Peyer's patch (tissue), 4 donors: ENCODE data around the gene DNM3. TPM values are rescaled to one million over a fixed set of nuclear protein-coding genes. Genes with fewer than 3 reads are reported as not detected.

ENCODE experiments used
- DNase-seq, 3 donors: peaks; one replicate each; pipeline ENCODE4 v3.0.0-alpha.2; 2017 to 2019
- H3K27ac ChIP-seq, 4 donors: fragments of 200-600 bp; sonication (generic); one replicate each; pipeline ENCODE4 v1.5.1; 2016 to 2019
- H3K27me3 ChIP-seq, 2 donors: fragments of 200-600 bp; sonication (generic); one replicate each; pipeline ENCODE4 v1.5.1; 2019
- H3K36me3 ChIP-seq, 3 donors: fragments of 200-600 bp; sonication (generic); one replicate each; pipeline ENCODE4 v1.5.1; 2016 to 2019
- H3K4me1 ChIP-seq, 4 donors: fragments of 200-600 bp; sonication (generic); one replicate each; pipeline ENCODE4 v1.5.1; 2016 to 2019
- H3K4me3 ChIP-seq, 4 donors: fragments of 200-600 bp; sonication (generic); 1 replicate in 3 of 4; 2 replicates in 1 of 4; pipeline ENCODE4 v1.5.1; 2016 to 2019; ENCODE audit warnings: mild to moderate bottlenecking in 1 of 4
- H3K9me3 ChIP-seq, 4 donors: fragments of 200-600 bp; sonication (generic); one replicate each; pipeline ENCODE4 v1.5.1; 2016 to 2019; ENCODE audit warnings: mild to moderate bottlenecking in 1 of 4
- POLR2A ChIP-seq, 2 donors: fragments of 450-650 bp; IDR thresholded peaks; one replicate each; pipeline ENCODE4 v1.5.1; 2017; ENCODE audit warnings: antibody characterized with exemption in 2 of 2, mild to moderate bottlenecking in 2 of 2, moderate library complexity in 2 of 2
- total RNA-seq, 4 donors: library from RNA; depleted of rRNA; stranded (reverse); fragments of >200 nt; gene quantifications; one replicate each; pipeline ENCODE4 v1.1.0, GENCODE V29; 2016
- TF ChIP-seq, protein P1 (sequence below), 6 experiments: fragments of 450-650 bp in 4 of 6; fragments of 200-600 bp in 2 of 6; sonication (generic) in 1 of 6; IDR thresholded peaks; one replicate each; pipeline ENCODE4 v1.5.1; 2017 to 2019; ENCODE audit warnings: antibody characterized with exemption in 6 of 6, mild to moderate bottlenecking in 3 of 6, moderate library complexity in 1 of 6

Gene DNM3
- total RNA-seq, 4 donors from 2014 or later: 1.4 to 11.6 (median 2.0) TPM

- no peaks in the 10 kb centered on the region for H3K36me3 ChIP-seq
- no peak overlapping the region for H3K4me3 ChIP-seq
- TF ChIP-seq, protein P1, sequence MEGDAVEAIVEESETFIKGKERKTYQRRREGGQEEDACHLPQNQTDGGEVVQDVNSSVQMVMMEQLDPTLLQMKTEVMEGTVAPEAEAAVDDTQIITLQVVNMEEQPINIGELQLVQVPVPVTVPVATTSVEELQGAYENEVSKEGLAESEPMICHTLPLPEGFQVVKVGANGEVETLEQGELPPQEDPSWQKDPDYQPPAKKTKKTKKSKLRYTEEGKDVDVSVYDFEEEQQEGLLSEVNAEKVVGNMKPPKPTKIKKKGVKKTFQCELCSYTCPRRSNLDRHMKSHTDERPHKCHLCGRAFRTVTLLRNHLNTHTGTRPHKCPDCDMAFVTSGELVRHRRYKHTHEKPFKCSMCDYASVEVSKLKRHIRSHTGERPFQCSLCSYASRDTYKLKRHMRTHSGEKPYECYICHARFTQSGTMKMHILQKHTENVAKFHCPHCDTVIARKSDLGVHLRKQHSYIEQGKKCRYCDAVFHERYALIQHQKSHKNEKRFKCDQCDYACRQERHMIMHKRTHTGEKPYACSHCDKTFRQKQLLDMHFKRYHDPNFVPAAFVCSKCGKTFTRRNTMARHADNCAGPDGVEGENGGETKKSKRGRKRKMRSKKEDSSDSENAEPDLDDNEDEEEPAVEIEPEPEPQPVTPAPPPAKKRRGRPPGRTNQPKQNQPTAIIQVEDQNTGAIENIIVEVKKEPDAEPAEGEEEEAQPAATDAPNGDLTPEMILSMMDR (IDR thresholded peaks at IDR 0.05): no peak
- TF ChIP-seq POLR2A (IDR thresholded peaks at IDR 0.05): no peak
- H3K4me1 ChIP-seq: no peaks in the 10 kb centered on the region
- H3K27ac ChIP-seq: no peak overlapping the region
- H3K27me3 ChIP-seq: no peaks in the 10 kb centered on the region
- no peaks in the 10 kb centered on the region for H3K9me3 ChIP-seq
- DNase-seq: no peak
Observed at GRCh38 chr1:171963762-171964161, 122.5 kb downstream of the DNM3 start.

DNA sequence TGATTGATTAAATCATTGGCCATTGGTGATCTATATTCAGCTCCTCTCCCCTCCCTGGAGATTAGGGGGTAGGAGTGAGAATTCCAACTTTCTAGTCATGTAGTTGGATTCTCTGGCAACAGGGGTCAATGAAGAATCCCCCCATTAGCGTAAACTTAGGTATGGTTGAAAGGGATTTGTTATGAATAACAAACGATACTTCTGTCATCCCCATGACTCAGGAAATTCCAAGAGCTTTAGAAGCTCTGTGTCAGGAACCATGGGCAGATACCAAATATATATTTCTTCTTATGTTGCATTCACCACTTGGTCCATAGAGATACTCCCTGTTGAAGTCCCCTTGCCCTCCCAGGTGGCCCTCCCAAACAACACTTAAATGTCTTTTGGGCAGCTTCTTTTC is 124.5 kb downstream of the DNM3 start:
- no peak for DNase-seq
- Histone ChIP-seq H3K27ac (no peak overlapping the region), H3K9me3 (no peaks in the 10 kb centered on the region), H3K27me3 (no peaks in the 10 kb centered on the region), H3K4me1 (no peaks in the 10 kb centered on the region), H3K36me3 (no peaks in the 10 kb centered on the region), H3K4me3 (no peak overlapping the region)
- no peak for TF ChIP-seq POLR2A (IDR thresholded peaks at IDR 0.05)
- TF ChIP-seq, protein P1 (IDR thresholded peaks at IDR 0.05): no peak

- Histone ChIP-seq H3K27me3 (no peaks in the 10 kb centered on the region), H3K27ac (no peak overlapping the region), H3K36me3 (no peaks in the 10 kb centered on the region), H3K4me1 (no peaks in the 10 kb centered on the region), H3K9me3 (no peaks in the 10 kb centered on the region), H3K4me3 (no peak overlapping the region)
- TF ChIP-seq, protein P1 (IDR thresholded peaks at IDR 0.05): no peak
- no peak for TF ChIP-seq POLR2A (IDR thresholded peaks at IDR 0.05)
- DNase-seq: no peak
Observed at GRCh38 chr1:171966426-171967220, 125.3 kb downstream of the DNM3 start.

DNA sequence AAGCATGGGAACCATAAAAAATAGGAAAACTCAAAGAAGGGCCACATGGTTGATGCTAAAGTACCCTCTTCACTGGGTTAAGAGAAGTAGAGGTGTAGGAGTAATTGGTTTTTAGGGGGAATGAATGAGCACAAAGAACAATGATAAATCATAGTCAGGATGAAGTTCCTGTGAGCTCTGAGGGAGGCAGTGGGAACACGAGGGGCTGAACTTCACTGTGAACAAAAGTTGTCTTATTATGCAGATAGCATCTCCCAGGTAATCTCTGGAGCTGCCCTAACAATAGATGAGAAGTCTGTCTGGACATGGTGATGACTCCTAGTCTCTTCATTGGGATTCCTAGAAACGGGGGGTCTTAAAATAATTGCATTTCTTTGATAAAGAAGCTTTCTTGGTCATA is 127.9 kb downstream of the DNM3 start:
- DNase-seq: no peak
- TF ChIP-seq, protein P1 (IDR thresholded peaks at IDR 0.05): no peak
- no peak for TF ChIP-seq POLR2A (IDR thresholded peaks at IDR 0.05)
- Histone ChIP-seq H3K4me1 (no peaks in the 10 kb centered on the region), H3K9me3 (no peaks in the 10 kb centered on the region), H3K27me3 (no peaks in the 10 kb centered on the region), H3K36me3 (no peaks in the 10 kb centered on the region), H3K4me3 (no peak overlapping the region), H3K27ac (no peak overlapping the region)

DNA sequence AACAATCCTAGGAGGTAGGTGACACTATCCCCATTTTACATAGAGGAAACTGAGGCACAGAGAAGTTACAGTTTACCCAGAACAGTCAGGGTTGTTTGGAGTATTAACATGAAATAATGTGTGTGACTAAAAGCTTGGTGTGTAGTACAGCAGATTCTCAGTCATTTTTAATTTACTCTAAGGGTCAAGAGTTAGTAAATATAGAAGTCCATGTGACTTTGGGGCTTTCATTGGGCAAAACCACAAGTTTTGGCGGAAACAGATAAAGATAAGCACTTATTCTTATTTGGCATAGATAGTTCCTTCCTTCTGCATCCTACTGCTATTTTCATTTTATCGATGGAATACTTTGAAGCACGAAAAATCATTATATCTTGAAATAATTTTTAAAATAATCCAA is 128.5 kb downstream of the DNM3 start:
- no peaks in the 10 kb centered on the region for H3K27me3 ChIP-seq
- no peaks in the 10 kb centered on the region for H3K36me3 ChIP-seq
- no peak overlapping the region for H3K27ac ChIP-seq
- DNase-seq: no peak
- H3K4me1 ChIP-seq: no peaks in the 10 kb centered on the region
- TF ChIP-seq POLR2A (IDR thresholded peaks at IDR 0.05): no peak
- TF ChIP-seq, protein P1 (IDR thresholded peaks at IDR 0.05): no peak
- H3K9me3 ChIP-seq: no peaks in the 10 kb centered on the region
- H3K4me3 ChIP-seq: no peak overlapping the region
